IPS DF 19.7 (cell line): Measurements from ENCODE around the gene CLINT1.
"Not testable (repeated sequence)": the region's sequence is repeated elsewhere in the genome, so short reads cannot be mapped to it uniquely, and the experiment has no call there.

ENCODE experiments used
- DNase-seq: peaks from one replicate; pipeline ENCODE4 v3.0.0-alpha.2; 2013; ENCODE audit warnings: low read depth, low spot score

Gene CLINT1

DNA sequence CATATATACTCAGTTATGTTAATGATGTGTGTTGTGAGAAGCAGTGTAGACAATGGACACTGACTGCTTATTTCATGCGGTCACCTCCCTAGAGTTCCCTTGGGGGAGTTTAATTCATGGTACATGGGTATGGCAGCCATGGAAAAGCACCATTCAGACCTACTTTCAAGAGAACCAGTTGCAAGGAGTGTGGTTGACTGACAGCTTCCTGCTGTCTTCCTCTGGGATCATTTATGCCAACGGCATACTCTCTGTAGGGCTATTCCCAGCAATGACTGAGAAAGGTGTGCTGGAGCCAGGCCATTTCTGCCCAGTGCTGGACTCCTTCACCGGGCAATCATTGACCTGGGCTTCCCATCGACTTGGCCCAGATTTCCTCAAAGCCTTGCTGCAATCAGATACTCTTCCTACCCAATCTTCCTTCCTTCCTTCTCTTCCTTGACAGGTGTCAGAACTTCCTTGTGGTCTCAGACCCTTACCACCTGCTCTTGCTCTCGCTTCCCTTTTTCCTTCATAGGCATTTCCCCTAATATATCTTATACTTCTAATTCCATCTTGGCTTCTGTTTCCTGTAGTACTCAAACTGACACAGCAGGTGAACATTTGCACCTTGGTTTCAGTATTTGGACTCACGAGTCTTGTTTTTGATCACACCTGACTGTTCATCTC is 3.4 kb upstream of the CLINT1 start:
- no peak for DNase-seq

DNA sequence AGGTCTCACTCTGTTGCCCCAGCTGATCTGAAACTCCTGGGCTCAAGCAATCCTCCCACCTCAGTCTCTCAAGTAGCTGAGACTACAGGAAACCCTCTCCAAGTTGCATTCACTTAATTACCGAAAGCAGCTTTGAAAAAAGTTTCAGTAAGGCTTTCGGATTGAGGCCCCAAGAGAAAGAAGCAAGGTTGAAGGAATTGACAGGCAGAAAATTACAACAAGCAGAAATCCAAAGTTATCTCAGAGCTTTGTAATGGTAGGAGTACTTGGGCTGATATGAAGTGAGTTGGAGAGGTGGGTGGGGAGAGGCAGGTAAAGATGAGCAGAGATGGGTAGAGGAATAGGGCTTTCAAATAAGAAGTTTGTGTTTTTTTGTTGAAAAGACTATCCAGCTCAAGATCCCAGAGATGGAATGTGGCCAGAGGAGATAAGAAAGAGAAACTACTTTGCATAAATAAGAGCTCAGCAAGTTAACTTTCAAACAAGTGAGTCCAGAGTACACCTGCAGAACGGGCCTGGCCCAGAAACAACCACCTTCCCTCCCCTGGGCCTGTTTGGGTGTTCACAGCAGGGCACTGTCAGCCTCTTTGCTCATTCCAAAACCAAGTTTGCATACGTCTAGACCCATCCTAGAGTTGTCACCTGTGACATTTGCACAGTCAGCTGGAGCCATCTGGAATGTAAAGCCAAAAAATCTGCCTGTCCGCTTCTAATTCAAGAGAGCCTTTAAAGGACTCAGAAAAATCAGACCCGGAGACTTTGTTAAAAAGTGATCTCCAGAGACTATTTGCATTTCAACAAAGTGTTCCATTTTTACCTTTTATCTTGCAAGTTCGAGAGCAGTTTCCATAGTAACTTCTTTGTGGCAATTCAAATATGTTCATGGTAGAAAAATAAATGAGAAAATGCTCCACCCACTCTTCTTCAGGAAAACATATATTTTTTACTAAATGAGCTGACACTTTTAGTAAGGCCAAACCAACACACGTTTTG is 2.2 kb upstream of the CLINT1 start:
- no peak for DNase-seq

- DNase-seq: no peak
These were observed 256 bp upstream of the CLINT1 start for GRCh38 chr5:157859227-157859575.

DNA sequence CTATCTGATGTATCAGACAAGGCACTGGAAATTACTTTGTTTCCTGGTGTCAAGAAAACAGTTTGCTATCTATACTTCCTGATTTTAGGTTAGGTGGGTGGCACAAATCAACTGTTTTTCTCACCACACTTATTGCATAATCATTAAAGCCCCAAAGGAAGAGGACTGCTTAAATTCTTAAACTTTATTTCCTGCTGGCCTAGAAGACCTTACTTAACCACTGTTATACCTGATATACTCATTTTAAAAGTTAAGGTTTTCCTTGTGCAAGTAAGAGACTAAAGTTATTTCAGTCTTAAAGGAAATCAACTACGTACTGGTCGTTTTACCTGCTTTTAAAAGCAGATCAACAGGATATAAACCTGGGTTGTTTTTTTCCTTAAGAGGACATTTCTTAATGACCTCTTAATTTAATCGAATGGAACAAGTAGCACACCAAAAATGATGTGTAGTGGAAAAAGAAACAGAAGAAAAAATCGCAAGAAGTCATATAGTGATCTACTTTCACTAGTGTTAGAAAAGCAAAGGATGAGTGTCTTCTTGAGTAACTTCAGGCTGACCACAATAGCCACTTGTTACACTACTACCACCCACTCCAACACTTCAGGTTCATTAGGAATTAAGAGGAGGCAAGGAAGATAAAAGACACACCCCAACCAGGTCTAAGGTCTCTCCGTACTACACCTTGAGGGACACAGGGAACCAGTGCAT is 974 bp downstream of the CLINT1 start:
- no peak for DNase-seq

DNA sequence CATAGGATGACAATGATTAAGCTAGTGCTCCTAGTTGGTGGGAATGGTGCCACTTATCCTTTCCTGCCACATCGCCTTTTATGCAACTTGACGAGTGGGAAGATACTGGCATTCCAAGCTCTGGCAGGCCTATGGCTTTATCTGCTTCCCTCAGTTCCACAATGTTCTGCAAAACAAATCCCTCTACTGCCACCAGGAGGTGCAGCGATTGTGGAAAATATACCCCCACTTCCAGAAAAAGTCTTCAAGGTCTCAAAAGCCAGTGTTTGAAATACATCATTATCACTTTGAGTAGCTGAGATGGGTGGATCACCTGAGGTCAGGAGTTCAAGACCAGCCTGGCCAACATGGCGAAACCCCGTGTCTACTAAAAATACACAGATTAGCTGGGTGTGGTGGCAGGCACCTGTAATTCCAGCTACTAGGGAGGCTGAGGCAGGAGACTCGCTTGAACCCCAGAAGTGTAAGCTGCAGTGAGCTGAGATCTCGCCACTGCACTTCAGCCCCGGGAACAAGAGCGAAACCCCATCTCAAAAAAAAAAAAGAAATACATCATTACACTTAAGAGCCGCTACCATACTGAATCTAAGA is 3.4 kb downstream of the CLINT1 start:
- DNase-seq: no peak

DNA sequence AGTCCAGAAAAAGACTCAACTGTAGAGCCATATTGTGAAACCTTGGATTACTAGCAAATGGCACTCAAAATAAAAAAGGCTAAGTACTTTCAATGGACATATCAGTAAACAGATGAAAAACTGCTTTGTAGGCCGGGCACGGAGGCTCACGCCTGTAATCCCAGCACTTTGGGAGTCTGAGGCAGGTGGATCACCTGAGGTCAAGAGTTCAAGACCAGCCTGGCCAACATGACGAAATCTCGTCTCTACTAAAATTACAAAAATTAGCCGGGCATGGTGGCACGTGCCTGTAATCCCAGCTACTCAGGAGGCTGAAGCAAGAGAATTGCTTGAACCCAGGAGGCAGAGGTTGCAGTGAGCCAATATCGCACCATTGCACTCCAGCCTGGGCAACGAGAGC is 5.6 kb downstream of the CLINT1 start:
- DNase-seq: not testable (repeated sequence)

DNA sequence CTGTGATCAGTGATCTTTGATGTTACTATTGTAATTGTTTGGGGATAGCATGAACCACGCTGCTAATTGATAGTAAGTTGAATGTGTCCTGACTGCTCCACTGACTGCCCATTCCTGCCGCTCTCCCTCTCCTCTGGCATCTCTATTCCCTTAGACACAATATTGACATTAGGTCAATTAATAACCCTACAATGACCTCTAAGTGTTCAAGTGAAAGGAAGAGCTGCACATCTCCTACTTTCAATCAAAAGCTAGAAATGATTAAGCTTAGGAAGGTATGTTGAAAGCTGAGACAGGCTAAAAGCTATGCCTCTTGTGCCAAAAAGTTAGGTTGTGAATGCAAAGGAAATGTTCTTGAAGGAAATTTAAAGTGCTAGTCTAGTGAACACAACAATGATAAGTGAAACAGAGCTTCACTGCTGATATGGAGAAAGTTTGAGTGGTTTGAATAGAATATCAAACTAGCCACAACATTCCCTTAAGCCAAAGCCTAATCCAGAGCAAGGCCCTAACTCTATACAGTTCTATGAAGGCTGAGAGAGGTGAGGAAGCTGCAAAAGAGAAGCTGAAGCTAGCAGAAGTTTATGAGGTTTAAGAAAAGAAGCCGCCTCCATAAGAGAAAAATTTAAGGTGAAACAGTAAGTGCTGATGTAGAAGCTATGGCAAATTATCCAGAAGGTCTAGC is 12.9 kb downstream of the CLINT1 start:
- no peak for DNase-seq

DNA sequence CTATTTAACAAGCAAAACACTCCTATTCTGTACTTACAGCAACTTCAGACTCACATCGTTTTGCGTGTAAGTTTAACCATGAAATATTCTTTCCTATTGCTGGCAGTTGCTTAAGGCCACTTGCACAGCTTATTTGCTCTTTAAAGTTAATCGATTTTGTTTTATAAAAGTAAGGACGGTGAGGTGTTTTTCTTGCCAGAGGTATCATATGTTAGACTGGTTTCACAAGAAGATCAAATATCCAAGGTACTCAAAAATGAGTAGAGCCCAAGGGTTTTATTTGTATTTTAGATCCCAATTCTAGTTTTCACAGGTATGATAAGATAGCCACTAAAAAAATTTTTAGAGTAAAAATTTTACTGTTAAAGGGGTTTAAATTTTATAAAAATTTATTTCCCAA is 16.2 kb downstream of the CLINT1 start:
- DNase-seq: no peak

GRCh38 chr5:157842185-157842584 is 16.8 kb downstream of the CLINT1 start:
- DNase-seq: no peak

DNA sequence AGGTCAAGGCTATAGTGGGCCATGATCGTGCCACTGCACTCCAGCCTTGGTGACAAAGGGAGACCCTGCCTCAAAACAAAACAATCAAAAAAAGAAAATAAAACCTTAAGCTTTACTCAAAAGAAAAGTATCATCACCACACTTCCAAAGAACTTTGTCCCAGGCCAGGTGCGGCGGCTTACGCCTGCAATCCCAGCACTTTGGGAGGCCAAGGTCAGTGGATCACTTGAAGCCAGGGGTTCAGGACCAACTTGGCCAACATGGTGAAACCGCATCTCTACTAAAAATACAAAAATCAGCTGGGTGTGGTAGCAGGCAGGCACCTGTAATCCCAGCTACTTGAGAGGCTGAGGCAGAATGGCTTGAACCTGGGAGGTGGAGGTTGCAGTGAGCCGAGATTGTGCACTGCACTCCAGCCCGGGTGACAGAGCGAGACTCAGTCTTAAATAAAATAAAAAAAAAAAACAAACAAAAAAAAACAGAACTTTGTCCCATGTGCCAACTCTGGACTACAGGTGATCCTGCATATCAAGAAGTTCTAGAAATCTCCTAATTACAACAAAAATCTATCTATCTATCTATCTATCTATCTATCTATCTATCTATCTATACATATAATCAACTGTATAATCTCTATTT is 19.7 kb downstream of the CLINT1 start:
- no peak for DNase-seq

GRCh38 chr5:157836121-157836753 is 22.7 kb downstream of the CLINT1 start:
- DNase-seq: no peak

DNA sequence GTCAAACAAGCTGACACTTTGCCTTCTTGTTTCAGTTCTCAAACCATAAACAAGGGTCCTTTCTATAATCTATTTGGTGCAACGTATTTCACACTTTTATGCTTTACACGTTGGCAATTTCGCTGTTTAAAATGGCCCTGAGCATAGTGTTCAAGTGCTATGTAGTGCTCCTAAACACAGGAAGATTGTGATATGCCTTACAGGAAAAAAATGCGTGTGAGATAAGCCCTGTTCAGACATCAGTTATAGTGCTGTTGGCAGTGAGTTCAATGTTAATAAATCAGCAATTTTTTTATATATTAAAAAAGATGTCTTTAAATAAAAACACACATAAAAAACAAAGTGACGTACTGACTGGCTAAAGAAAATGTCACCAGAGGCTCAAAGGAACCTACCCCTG is 23.9 kb downstream of the CLINT1 start:
- DNase-seq: no peak

- peak; percentile 12 for DNase-seq
These were observed 29.9 kb downstream of the CLINT1 start for GRCh38 chr5:157828944-157829639.

DNA sequence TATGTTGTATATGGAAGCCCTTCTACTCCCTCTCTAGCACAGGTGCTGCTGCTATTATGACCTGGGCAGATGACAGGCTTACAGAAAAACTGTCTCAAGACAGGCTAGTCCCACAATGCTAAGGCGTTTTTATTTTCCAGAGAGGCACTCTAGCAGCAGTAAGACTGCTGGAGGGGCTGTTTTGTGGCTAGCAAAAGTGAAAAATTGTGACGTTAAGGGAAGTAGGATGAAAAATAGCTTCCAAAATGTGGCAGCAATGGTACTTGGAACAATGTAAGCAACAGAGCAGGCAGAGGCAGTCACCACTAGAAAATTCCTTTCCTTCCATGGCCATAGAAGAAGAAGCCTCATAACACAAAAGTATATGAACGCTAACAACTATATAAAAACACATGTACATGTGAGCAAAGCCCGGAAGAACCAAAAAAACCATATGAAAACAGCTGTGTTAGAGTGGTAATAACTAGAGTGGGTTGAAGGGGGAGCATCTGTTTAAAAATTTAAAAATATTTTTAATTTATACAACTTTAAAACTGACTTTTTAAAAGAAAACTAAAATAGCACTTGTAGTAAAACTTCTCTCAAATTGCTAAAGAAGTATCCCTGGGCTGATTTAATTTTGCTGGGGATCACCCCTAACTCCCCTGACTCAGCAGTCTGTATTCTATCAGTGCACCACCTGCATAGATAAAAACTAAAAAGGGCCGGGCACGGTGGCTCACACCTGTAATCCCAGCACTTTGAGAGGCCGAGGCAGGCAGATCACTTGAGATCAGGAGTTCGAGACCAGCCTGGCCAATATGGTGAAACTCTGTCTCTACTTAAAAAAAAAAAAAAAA is 30.6 kb downstream of the CLINT1 start:
- DNase-seq: no peak

DNA sequence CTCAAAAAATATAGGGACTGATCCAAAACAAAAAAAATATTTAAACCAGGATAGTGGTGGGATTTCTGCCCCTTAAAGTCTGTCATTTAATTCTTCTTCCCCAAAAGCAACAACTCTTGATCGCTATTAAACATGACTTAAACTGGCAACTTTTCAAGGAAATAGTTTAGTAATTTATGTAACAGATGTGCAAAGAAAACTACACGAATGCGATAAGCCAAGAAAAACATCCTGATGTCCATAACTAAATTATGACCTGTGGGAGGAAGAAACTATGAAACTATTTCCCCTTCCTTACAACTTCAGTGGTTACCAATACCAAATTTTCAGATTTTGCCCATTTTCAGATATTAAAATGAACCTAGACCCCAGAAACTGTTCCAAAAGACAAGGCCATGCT is 31.5 kb downstream of the CLINT1 start:
- no peak for DNase-seq

GRCh38 chr5:157823655-157824054 is 35.3 kb downstream of the CLINT1 start:
- DNase-seq: no peak

GRCh38 chr5:157821822-157822622 is 36.9 kb downstream of the CLINT1 start:
- DNase-seq: no peak

- no peak for DNase-seq
These were observed 37.5 kb downstream of the CLINT1 start for GRCh38 chr5:157821405-157821804.
